Loucy (cell line): Measurements from ENCODE around the gene SLX4IP.

Experiments used
- H2AFZ ChIP-seq: fragments of 200-600 bp; sonication (generic); 2 replicates; pipeline ENCODE4 v1.6.0; 2016; ENCODE audit warnings: antibody characterized with exemption, mild to moderate bottlenecking, low read length, moderate library complexity
- H3F3A ChIP-seq: fragments of 200-600 bp; 2 replicates; pipeline ENCODE4 v1.6.0; 2016; ENCODE audit warnings: antibody characterized with exemption, low read depth, mild to moderate bottlenecking
- H3K27me3 ChIP-seq: fragments of 200-600 bp; sonication (generic); 2 replicates; pipeline ENCODE4 v1.6.1; 2014; ENCODE audit warnings: low read length, mild to moderate bottlenecking; ENCODE audit not compliant: insufficient read depth, poor library complexity, severe bottlenecking
- H3K36me3 ChIP-seq: fragments of 200-600 bp; sonication (generic); 2 replicates; pipeline ENCODE4 v1.6.1; 2016; ENCODE audit warnings: low read length; ENCODE audit not compliant: insufficient read depth
- H3K4me1 ChIP-seq: fragments of 200-600 bp; sonication (generic); 2 replicates; pipeline ENCODE4 v1.5.1; 2014; ENCODE audit warnings: low read length, mild to moderate bottlenecking; ENCODE audit not compliant: insufficient read depth, poor library complexity, severe bottlenecking
- H3K4me2 ChIP-seq: fragments of 200-600 bp; sonication (generic); 2 replicates; pipeline ENCODE4 v1.6.0; 2014; ENCODE audit warnings: antibody characterized with exemption, low read length, low read depth, mild to moderate bottlenecking; ENCODE audit not compliant: poor library complexity, severe bottlenecking
- H3K4me3 ChIP-seq: fragments of 200-600 bp; sonication (generic); 2 replicates; pipeline ENCODE4 v1.5.1; 2014; ENCODE audit warnings: low read length, mild to moderate bottlenecking, mixed read lengths; ENCODE audit not compliant: poor library complexity, severe bottlenecking
- H3K79me2 ChIP-seq: fragments of 200-600 bp; sonication (generic); 2 replicates; pipeline ENCODE4 v1.6.1; 2014; ENCODE audit warnings: low read length; ENCODE audit not compliant: insufficient read depth
- H3K9ac ChIP-seq: fragments of 200-600 bp; sonication (generic); 2 replicates; pipeline ENCODE4 v1.6.0; 2014; ENCODE audit warnings: mild to moderate bottlenecking, low read depth, low read length, moderate library complexity; ENCODE audit not compliant: poor library complexity, severe bottlenecking
- H3K9me2 ChIP-seq: fragments of 200-600 bp; sonication (generic); replicated peaks from 2 replicates; pipeline ENCODE4 v1.6.1; 2016; ENCODE audit warnings: low read depth, low read length, mixed read lengths
- H3K9me3 ChIP-seq: fragments of 200-600 bp; sonication (generic); 2 replicates; pipeline ENCODE4 v1.6.1; 2014; ENCODE audit warnings: mild to moderate bottlenecking, antibody characterized with exemption, low read length, low read depth; ENCODE audit not compliant: insufficient read depth
- H4K20me1 ChIP-seq: fragments of 200-600 bp; sonication (generic); 2 replicates; pipeline ENCODE4 v1.6.0; 2014; ENCODE audit warnings: antibody characterized with exemption, low read length, mild to moderate bottlenecking; ENCODE audit not compliant: insufficient read depth, poor library complexity, severe bottlenecking
- EZH2phosphoT487 ChIP-seq: fragments of 200-600 bp; IDR thresholded peaks from 2 replicates; pipeline ENCODE4 v1.6.1; 2018; ENCODE audit warnings: antibody characterized with exemption, mild to moderate bottlenecking, moderate library complexity, borderline replicate concordance
- TF ChIP-seq, protein P1 (sequence below): fragments of 200-600 bp; sonication (generic); conservative IDR thresholded peaks from 2 replicates; pipeline ENCODE4 v1.5.1; 2014; ENCODE audit warnings: mild to moderate bottlenecking, antibody characterized with exemption, low read length

SLX4IP gene

DNA sequence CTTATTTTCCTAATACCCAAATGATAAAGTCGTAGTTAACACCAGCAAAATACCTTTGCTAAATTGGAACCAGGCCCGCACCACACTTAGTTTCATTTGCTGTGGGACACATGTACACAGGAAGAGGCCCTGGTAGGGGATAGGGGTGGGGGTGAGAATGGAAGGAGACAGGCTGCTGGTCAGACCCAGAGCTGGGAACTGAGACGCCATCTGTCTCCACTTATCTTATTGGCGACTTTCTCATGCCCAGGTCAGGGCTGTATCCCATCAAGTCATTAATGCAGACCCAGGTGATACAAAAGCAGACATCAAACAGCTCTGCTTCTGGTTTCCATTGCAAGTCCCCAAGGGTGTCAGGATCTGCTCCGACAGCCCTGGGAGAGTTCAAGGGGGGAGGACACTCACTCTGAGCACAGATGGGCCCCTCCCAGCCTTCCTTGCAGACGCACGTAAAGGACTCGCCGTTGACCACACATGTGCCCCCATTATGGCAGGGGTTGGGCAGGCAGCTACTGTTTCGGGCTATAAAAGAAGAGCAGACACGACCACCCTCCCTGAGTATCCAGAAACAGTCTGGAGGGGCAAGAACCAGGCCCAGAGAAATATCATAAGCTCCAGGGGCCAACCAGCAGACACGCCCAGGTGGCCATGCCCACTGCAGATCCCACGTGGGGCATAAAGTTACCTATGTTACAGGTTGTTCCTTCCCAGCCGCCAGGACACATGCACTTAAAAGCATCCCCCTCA lies 209.5 kb downstream of the SLX4IP start:
- Histone ChIP-seq H3K9me2 (no peaks in the 10 kb centered on the region), H3F3A (no peaks in the 10 kb centered on the region), H3K79me2 (no peaks in the 10 kb centered on the region), H2AFZ (no peak overlapping the region), H4K20me1 (no peaks in the 10 kb centered on the region), H3K4me3 (no peak overlapping the region), H3K9me3 (no peaks in the 10 kb centered on the region), H3K4me1 (no peaks in the 10 kb centered on the region), H3K27me3 (no peaks in the 10 kb centered on the region), H3K4me2 (peak overlapping the region; percentile 28), H3K36me3 (no peaks in the 10 kb centered on the region), H3K9ac (no peak overlapping the region)
- TF ChIP-seq, protein P1, sequence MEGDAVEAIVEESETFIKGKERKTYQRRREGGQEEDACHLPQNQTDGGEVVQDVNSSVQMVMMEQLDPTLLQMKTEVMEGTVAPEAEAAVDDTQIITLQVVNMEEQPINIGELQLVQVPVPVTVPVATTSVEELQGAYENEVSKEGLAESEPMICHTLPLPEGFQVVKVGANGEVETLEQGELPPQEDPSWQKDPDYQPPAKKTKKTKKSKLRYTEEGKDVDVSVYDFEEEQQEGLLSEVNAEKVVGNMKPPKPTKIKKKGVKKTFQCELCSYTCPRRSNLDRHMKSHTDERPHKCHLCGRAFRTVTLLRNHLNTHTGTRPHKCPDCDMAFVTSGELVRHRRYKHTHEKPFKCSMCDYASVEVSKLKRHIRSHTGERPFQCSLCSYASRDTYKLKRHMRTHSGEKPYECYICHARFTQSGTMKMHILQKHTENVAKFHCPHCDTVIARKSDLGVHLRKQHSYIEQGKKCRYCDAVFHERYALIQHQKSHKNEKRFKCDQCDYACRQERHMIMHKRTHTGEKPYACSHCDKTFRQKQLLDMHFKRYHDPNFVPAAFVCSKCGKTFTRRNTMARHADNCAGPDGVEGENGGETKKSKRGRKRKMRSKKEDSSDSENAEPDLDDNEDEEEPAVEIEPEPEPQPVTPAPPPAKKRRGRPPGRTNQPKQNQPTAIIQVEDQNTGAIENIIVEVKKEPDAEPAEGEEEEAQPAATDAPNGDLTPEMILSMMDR = no peak
- no peak for TF ChIP-seq EZH2phosphoT487

DNA sequence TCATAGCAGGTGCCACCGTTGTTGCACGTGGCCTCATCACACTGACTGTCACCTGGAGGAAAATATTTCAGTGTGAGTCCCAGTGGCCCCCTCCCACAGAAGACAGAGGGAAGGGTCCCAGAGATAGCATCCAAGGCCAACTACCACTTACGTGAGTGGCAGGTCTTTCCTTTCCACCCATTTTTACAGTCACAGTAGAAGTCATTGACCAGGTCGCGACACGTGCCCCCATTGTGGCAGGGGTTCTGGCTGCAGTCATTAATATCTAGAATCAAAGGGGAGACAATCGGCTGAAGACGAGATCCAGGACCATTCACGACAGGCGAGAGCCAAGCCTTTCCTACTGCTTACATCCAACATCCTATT lies 210.1 kb downstream of the SLX4IP start:
- Histone ChIP-seq H3K9ac (no peak overlapping the region), H3K9me3 (no peaks in the 10 kb centered on the region), H3K4me3 (no peak overlapping the region), H3F3A (no peaks in the 10 kb centered on the region), H3K27me3 (no peaks in the 10 kb centered on the region), H3K4me2 (no peak overlapping the region), H3K36me3 (no peaks in the 10 kb centered on the region), H3K9me2 (no peaks in the 10 kb centered on the region), H3K4me1 (no peaks in the 10 kb centered on the region), H3K79me2 (no peaks in the 10 kb centered on the region), H4K20me1 (no peaks in the 10 kb centered on the region), H2AFZ (no peak overlapping the region)
- TF ChIP-seq, protein P1 = no peak
- no peak for TF ChIP-seq EZH2phosphoT487

DNA sequence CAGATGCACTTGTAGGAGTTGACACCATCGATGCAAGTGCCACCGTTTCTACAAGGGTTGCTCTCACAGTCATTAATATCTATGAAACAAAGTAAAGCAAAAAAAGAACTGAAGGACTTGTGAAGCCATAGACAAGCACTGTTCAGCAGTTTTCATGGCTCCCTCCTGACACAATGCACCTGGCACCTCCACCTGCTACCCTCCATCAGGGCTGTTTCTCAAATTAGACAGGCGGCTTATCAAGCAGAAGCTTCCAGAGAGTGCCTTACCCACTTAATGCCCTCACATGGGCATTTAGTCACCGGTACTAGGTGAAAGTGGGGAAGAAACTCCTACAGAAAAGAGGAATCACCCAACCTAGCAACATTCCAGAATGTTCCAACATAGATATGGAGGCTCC lies 210.9 kb downstream of the SLX4IP start:
- Histone ChIP-seq H3K4me1 (no peaks in the 10 kb centered on the region), H3K4me2 (no peak overlapping the region), H3F3A (no peaks in the 10 kb centered on the region), H3K79me2 (no peaks in the 10 kb centered on the region), H3K27me3 (no peaks in the 10 kb centered on the region), H3K36me3 (no peaks in the 10 kb centered on the region), H3K9me2 (no peaks in the 10 kb centered on the region), H3K4me3 (no peak overlapping the region), H3K9ac (no peak overlapping the region), H2AFZ (no peak overlapping the region), H3K9me3 (no peaks in the 10 kb centered on the region), H4K20me1 (no peaks in the 10 kb centered on the region)
- TF ChIP-seq, protein P1 = no peak
